ENCODE measurements around the gene GSTA4.
"Not testable (repeated sequence)": the region's sequence is repeated elsewhere in the genome, so short reads cannot be mapped to it uniquely, and the experiment has no call there.

GRCh38 chr6:53008192-53008687 lies 13.2 kb upstream of the GSTA4 start:
- TF ChIP-seq CTCF (conservative IDR thresholded peaks at IDR 0.05); ZFX (IDR thresholded peaks at IDR 0.05): not testable (repeated sequence)

All from C4-2B (cell line).